Measurements from ENCODE around the gene CDH13.

Gene CDH13

GRCh38 chr16:83070416-83071209 is 443.8 kb downstream of the CDH13 start:
- no peak for DNase-seq

DNA sequence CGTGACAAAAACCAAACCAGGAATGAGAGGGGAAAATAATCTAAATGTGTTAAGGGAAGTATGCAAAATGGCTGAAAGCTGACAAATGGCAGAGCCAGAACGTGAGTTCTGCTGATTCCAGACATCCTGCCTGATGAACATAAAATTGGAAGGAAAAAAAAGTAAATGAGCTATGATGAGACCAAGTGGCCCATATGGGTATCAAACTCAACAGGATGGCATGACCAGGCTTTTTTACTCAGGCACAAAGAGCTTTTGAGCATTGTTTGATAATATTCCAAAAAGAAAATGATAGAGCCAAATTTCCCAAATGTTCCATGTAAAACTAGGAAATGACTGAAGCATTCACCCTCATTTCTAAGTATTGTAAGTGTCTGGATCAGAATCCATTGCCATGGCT is 449.2 kb downstream of the CDH13 start:
- DNase-seq: no peak

DNA sequence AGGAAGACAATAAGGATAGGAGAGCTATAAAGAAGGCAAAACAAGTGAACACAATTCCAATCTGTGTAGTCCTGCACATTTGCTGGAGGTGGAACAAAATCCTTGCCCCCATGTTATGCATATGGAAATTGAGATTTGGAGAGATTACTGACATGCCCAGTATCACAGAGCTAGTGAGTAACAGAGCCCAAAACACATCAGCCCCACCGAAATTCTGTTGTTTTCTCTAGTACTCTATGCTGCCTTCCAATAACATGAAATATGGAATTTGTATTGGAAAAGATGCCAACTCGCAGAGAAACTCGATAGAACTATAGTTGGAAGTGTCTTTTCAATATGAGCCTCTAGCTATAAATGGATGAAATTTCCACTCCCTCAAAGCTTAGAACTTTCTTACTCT is 456.6 kb downstream of the CDH13 start:
- DNase-seq: no peak

DNA sequence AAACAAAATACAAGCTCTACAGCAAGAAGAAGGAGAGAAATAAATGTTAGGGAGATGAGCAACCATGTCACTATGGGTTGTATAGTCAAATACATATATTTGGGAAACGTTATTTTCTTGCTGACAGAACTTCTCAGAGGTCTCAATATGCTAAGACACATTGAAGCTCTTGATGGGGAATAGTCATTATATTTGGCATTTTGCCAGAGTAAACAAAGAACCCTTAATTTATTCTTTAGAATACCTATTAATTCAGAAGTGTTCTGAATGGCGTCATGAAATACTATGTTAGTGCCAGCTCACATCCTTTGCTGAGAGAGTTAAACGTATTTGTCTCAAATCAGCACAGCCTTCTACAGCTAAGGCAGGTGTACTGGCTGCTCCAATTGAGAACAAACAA is 458.9 kb downstream of the CDH13 start:
- DNase-seq: no peak

- no peak for DNase-seq
Observed at GRCh38 chr16:83095941-83096692, 469.3 kb downstream of the CDH13 start.

DNA sequence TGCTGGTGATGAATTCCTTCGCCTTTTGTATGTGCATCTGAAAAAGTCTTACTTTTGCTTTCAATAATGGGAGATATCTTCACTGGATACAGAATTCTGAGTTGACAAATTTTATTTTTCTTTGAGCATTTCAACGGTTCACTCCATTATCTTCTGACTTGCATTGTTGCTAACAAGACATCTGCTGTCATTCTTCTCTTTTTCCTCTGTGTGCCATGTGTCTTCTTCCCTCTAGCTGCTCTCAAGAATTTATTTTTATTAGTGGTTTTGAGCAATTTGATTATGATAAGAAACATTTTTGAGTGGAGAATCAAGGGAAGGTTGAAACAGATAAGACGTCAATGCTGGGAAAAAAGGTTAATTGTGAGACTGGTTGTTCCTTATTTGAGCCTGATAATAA is 471.8 kb downstream of the CDH13 start:
- DNase-seq: no peak

DNA sequence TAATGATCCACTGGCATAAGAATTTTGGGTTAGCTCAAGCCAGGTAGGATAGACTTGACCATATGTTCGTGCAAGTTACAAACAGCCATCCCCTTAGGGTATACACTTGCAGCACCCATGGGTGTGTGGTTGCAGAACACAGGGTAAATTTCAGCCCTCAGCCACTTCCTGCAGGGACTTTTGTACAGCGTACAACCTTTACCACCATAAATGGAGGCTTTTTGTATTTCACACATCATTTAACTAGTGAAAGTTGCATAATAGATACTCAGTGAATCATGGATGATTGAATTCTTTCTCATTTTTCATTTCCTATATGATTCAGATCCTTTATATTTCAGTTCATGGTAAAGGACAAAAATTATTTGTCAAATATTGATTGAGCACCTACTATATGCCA is 473.9 kb downstream of the CDH13 start:
- DNase-seq: no peak

GRCh38 chr16:83102336-83102735 is 475.6 kb downstream of the CDH13 start:
- DNase-seq: no peak

DNA sequence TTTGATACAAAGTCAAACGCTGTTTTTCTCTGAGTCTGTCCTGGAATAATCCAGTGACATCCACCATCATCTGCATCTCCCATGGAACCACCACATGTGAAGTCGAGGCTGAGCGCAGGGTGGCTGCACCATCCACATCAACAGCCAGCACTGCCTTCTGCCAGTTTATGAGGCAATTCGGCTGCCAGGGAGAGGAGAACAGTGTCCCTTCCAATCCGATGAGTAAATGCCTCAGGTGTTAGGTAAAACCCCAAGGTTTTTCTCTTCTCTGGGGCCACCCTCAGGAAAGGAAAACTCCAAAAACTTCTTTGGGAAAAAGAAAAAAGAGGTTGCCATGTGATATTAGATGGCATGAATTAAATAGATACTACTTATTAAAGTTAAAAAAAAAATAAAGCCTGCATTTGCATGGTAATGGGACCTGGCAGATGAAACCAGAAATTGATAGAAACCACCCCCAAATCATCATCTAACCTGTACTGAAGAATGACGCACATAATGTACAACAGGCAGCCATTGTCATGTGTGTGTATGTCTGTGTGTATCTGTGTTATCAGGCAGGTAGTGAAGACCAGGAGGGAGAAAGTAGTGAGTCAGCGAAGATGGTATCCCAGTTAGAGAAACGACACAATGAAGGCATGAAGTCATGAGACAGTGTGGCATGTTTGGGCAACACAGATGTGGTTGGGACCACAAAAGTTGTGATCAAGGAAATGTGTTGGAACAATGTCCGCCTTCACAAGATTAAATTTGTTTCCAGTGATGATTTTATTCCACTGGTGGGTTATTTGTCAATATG is 478.7 kb downstream of the CDH13 start:
- no peak for DNase-seq

DNA sequence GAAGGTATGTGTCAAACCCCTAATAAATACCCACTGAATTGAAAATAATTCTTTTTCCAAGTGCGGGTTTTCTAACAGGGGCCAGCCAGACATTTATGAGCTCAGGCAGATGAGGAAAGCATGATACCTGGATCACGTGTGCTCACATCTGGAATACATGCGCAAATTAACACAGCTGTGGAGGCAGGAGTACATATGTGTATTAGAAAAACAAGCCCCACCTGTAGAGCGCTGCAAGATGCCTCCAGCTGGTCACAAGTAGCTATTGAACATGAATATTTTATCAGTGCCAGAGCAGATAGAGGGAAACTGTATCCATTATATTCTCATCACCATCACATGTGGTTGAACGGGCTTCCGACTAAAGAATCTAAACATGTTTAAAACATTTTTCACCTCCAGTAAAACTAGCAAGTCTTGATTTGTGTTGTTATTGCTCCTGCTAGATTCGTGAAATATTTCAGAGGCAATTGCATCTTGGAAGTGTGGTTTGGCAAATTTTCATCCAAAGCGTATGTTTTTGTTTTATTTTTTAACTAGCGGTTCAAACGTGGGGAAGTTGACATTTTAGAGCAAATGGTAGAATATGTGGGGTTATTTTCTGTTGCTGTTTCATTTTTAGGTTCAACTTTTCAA is 482.8 kb downstream of the CDH13 start:
- no peak for DNase-seq

- DNase-seq: no peak
Observed at GRCh38 chr16:83110269-83110668, 483.5 kb downstream of the CDH13 start.

DNA sequence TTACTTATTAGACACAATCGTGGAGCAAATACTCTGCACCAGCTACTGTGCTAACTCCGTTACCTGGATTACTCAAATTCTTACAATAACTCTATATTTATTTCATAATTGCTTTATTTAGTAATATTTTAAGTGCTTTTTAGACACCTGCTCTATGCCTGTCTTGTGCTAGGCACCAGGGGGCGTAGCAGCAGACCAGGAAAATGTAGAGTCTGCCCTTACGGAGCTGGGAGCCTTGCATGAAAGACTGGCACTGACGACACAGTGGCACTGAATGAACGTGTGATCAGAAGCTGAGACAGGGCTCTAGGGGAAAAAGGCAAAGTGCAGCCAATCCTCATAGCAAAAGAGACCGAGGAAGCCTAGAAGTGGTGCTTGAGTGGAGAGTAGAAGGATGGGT is 486.5 kb downstream of the CDH13 start:
- no peak for DNase-seq

- DNase-seq: no peak
Observed at GRCh38 chr16:83113811-83114210, 487.0 kb downstream of the CDH13 start.

- no peak for DNase-seq
Observed at GRCh38 chr16:83115491-83116232, 488.9 kb downstream of the CDH13 start.

DNA sequence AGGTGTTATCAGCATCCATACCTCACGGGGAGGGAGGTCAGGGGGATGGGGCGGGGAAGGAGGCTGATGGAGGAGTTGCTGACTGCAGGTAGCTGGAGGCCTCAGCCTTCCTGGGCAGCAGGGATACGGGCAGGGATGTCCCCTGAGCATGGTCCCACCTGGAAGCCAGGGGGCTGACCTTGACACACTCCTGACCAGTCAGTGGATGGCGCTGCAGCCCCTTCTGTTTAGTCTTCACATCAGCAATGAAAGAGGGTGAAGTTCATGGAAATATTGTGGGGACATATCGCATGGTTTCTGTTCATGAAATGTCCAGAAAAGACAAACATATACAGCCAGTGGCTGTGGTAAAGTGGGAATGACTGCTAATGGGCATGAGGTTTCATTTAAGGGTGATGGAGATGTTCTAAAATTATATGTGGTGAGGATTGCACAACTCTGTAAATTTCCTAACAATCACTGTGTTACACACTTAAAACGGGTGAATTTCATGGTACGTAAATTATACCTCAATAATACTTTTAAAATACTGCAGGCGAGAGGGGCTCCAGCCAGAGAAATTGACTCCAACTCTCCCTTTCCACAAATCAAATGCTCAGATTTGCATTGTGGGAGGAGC is 489.6 kb downstream of the CDH13 start:
- no peak for DNase-seq

GRCh38 chr16:83117810-83118209 is 491.0 kb downstream of the CDH13 start:
- DNase-seq: no peak

GRCh38 chr16:83118365-83118764 is 491.6 kb downstream of the CDH13 start:
- DNase-seq: no peak

DNA sequence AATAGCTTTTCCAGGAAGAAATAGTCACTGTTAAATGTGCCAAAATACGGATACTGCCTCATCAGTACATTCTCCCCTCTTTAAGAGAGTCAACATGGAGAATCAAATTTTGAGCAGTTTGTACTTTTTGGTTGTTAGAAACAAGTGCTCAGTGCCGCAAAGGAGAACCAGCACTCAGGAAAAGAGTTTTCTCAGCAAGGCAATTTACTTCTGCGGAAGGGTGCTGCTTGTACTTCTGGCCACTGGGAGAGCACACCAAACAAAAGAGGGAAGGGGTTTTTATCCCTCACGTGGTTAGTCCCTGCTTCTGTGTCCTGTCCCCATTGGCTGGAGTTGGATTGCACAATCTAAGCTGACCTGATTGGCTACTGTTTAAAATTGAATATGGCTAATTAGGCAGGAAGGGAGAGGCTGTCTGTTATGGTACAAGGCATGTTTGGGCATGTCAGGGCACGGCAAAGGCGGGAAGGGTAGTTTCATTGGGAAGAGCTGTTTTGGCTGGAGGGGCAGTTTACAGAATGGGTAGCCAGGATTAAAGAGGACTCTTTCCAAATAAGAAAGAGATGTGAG is 499.3 kb downstream of the CDH13 start:
- no peak for DNase-seq

- DNase-seq: no peak
Observed at GRCh38 chr16:83128041-83128440, 501.3 kb downstream of the CDH13 start.

DNA sequence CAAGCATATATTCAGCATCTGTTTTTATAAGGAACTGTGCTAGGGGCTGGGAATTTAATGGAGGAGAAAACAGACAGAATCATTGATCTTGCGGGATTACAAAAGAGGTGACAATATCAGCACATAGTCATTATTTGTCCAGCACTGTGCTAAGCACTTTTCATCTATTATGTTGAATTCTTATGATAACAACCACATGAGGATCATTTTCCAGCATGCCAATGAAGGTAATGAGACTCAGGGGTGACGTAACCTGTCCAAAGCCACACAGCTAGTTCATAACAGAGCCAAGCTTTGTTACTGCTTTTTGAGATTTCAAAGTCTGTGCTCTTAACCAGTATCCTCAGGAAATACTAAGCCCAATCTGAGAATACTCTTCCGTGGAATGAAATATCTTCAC is 503.3 kb downstream of the CDH13 start:
- no peak for DNase-seq

DNA sequence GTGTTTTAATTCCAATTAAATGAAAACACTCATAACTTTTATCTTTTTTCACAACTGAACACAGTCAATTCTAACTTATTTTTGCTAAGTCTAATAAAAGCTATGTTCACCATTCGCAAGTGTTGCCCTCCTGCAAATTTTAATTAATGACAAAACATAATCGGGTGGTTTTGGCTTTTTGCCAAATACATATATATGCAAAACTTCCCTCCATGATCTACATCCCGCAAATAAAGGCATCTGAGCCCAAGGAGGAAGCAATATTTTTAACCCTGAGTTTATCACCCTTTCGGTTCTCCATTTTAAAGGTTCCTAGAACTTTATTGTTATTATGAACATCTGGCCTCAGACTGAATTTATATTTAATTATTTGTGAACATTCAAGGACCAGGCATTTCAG is 507.9 kb downstream of the CDH13 start:
- DNase-seq: no peak

DNA sequence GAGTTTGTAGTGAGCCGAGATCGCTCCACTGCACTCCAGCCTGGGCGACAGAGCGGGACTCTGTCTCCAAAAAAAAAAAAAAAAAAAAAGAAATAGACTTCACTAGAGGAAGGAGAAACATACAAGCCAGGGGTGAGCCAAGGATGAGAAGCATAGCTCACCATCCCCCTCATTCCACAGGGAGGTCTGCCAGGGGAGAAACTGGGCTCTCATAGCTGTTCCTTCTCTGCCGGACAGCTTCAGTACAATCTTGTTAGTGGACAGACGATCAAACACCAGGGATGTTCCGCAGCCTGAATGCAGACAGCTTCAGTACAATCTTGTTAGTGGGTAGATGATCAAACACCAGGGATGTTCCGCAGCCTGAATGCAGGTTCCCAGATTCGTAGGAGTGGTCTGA is 509.6 kb downstream of the CDH13 start:
- DNase-seq: no peak

Data from activated naive CD4-positive, alpha-beta T cell treated with anti-CD3 and anti-CD28 coated beads, Interleukin-2, amount 50 U/mL, for 16 hours (primary cell).